A673 (cell line): Measurements from ENCODE around the gene NLRP14. TPM values are rescaled to one million over a fixed set of nuclear protein-coding genes. Genes with fewer than 3 reads are reported as not detected.

ENCODE experiments used
- BruUV-seq: library from RNA; stranded (reverse); fragments of 400-500 nt; replicated peaks from 2 replicates; lab custom pipeline; 2021; lab: Mats Ljungman, UMichigan
- CTCF ChIA-PET: fragments of 300-600 bp; sonication (Branson Sonifier 250); formaldehyde crosslinking; loops from one replicate; lab custom pipeline; 2022; ENCODE audit warnings: antibody characterized with exemption; lab: Charles Lee
- POLR2A ChIA-PET: fragments of 300-600 bp; sonication (Branson Sonifier 250); formaldehyde crosslinking; loops from one replicate; lab custom pipeline; 2022; ENCODE audit warnings: antibody characterized with exemption; ENCODE audit not compliant: low non-redundant PET; lab: Charles Lee
- DNase-seq: peaks from one replicate; pipeline ENCODE4 v3.0.0-alpha.2; 2015; ENCODE audit warnings: low spot score
- H3K27ac ChIP-seq: fragments of 200-600 bp; sonication (generic); 2 replicates; pipeline ENCODE4 v1.5.1; 2016; ENCODE audit warnings: mixed run types, low read depth, mild to moderate bottlenecking, mixed read lengths, antibody characterized with exemption, low read length; ENCODE audit not compliant: poor library complexity, severe bottlenecking
- H3K27me3 ChIP-seq: fragments of 200-600 bp; sonication (generic); replicated peaks from 2 replicates; pipeline ENCODE4 v1.6.1; 2017; ENCODE audit warnings: mixed run types, low read depth, mild to moderate bottlenecking, mixed read lengths, antibody characterized with exemption, low read length; ENCODE audit not compliant: insufficient read depth, poor library complexity
- H3K36me3 ChIP-seq: fragments of 200-600 bp; sonication (generic); 2 replicates; pipeline ENCODE4 v1.6.1; 2016; ENCODE audit warnings: mixed run types, mild to moderate bottlenecking, mixed read lengths, antibody characterized with exemption, low read length; ENCODE audit not compliant: insufficient read depth, poor library complexity, severe bottlenecking
- H3K4me1 ChIP-seq: fragments of 200-600 bp; sonication (generic); 2 replicates; pipeline ENCODE4 v1.6.1; 2017; ENCODE audit warnings: mixed run types, mild to moderate bottlenecking, mixed read lengths, antibody characterized with exemption, low read length; ENCODE audit not compliant: insufficient read depth, poor library complexity, severe bottlenecking
- H3K4me3 ChIP-seq: fragments of 200-600 bp; sonication (generic); 2 replicates; pipeline ENCODE4 v1.5.1; 2016; ENCODE audit warnings: low read depth, mixed run types, mild to moderate bottlenecking, mixed read lengths, low read length; ENCODE audit not compliant: poor library complexity, severe bottlenecking
- H3K9me3 ChIP-seq: fragments of 200-600 bp; sonication (generic); 2 replicates; pipeline ENCODE4 v1.6.1; 2016; ENCODE audit warnings: mixed run types, low read depth, mild to moderate bottlenecking, mixed read lengths, antibody characterized with exemption, low read length; ENCODE audit not compliant: poor library complexity, severe bottlenecking
- CTCF ChIP-seq: fragments of 300-800, 200-600 bp; sonication (generic); conservative IDR thresholded peaks from 2 replicates; pipeline ENCODE4 v1.5.1; 2017; ENCODE audit warnings: low read depth, mild to moderate bottlenecking, antibody characterized with exemption, low read length, moderate library complexity, mixed read lengths
- EZH2 ChIP-seq: fragments of 200-600 bp; sonication (generic); IDR thresholded peaks from 2 replicates; pipeline ENCODE4 v1.6.1; 2017; ENCODE audit warnings: borderline replicate concordance, low read depth, mild to moderate bottlenecking, mixed read lengths, antibody characterized with exemption, low read length; ENCODE audit not compliant: poor library complexity, severe bottlenecking
- intact Hi-C: fragments of 100-400 bp; cut with micrococcal nuclease; formaldehyde crosslinking; loops from one replicate; pipeline ENCODE4 v1.10.0; 2022; ENCODE audit not compliant: unreplicated experiment
- total RNA-seq: library from RNA; stranded (reverse); gene quantifications from 2 replicates; pipeline ENCODE4 v1.2.3, GENCODE V29; 2021

NLRP14 gene
- total RNA-seq, 1 experiment from 2014 or later: not detected

DNA sequence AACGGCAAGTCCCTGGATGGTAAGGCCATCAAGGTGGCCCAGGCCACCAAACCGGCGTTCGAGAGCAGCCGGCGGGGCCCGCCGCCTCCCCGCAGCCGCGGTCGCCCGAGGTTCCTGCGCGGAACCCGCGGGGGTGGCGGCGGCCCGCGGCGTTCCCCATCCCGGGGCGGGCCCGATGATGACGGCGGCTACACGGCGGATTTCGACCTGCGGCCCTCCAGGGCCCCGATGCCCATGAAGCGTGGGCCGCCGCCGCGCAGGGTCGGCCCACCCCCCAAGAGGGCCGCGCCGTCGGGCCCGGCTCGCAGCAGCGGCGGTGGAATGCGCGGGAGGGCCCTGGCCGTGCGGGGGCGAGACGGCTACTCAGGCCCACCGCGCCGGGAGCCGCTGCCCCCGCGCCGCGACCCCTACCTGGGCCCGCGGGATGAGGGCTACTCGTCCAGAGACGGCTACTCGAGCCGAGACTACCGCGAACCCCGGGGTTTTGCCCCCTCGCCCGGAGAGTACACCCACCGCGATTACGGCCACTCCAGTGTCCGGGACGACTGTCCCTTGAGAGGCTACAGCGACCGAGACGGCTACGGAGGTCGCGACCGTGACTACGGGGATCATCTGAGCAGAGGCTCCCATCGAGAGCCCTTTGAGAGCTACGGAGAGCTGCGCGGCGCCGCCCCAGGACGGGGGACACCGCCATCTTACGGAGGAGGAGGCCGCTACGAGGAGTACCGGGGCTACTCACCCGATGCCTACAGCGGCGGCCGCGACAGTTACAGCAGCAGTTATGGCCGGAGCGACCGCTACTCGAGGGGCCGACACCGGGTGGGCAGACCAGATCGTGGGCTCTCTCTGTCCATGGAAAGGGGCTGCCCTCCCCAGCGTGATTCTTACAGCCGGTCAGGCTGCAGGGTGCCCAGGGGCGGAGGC is 69.3 kb downstream of the NLRP14 start:
- no peaks in the 10 kb centered on the region for H3K36me3 ChIP-seq
- no peak overlapping the region for H3K27ac ChIP-seq
- no peak overlapping the region for H3K4me3 ChIP-seq
- H3K9me3 ChIP-seq: no peaks in the 10 kb centered on the region
- H3K27me3 ChIP-seq: peaks cover 4% of the 10 kb centered on the region
- ChIA-PET CTCF (no interaction called here), POLR2A (no interaction called here)
- TF ChIP-seq EZH2: no peak
- TF ChIP-seq CTCF: no peak
- no peaks in the 10 kb centered on the region for H3K4me1 ChIP-seq
- intact Hi-C loops: loop anchor here (10.0 kb wide), 1 partner anchor 1005 kb away; no protein-coding TSS in a partner anchor
- no TSS peak for BruUV-seq
- DNase-seq: no peak

DNA sequence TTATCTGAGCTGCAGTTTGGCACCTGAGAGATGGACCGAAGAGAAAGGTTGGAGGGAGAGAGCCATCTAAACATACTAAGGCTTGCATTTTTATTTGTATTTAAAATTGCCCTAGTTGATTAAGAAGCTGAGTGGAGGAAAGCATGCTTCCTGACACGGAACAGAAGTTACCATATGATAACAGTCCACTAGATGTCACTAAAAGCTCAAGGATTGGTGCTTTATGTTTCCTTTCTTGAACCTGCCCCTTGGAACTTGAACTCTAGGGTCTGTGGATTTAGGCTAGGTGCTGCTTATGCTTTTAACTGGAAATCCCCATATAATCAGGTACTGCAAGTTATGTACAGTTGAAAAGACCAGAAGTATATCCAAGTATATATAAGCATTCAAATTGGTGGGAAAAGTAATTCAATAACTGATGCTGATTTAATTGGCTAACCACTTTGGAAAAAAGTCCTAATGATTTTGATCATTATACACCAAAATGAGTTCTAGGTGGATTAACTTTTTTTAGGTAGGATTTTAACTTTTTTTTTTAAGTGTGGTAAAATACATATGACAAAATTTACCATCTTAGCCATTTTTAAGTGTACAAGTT is 78.1 kb downstream of the NLRP14 start:
- POLR2A ChIA-PET: no interaction called here
- H3K4me1 ChIP-seq: no peaks in the 10 kb centered on the region
- DNase-seq: peak; percentile 49
- H3K27me3 ChIP-seq: peaks cover 12% of the 10 kb centered on the region
- no peaks in the 10 kb centered on the region for H3K36me3 ChIP-seq
- CTCF ChIA-PET: interaction anchor here (0.6 to 1.1 kb wide), 5 partner anchors 46 to 593 kb away, joined by 3 to 4 read pairs (median 3); no protein-coding TSS in a partner anchor
- no peaks in the 10 kb centered on the region for H3K9me3 ChIP-seq
- TF ChIP-seq EZH2 (no peak), CTCF (peak; percentile 62)
- H3K4me3 ChIP-seq: no peak overlapping the region
- intact Hi-C loops: loop anchor here (1.0 to 10.0 kb wide), 4 partner anchors 179 to 996 kb away; no protein-coding TSS in a partner anchor
- no TSS peak for BruUV-seq
- no peak overlapping the region for H3K27ac ChIP-seq

GRCh38 chr11:7115780-7116179 is 95.5 kb downstream of the NLRP14 start:
- no peaks in the 10 kb centered on the region for H3K9me3 ChIP-seq
- TF ChIP-seq EZH2: no peak
- no peak for TF ChIP-seq CTCF
- no peaks in the 10 kb centered on the region for H3K27me3 ChIP-seq
- no peak for DNase-seq
- no peaks in the 10 kb centered on the region for H3K4me1 ChIP-seq
- H3K36me3 ChIP-seq: no peaks in the 10 kb centered on the region
- intact Hi-C loops: no loop called here
- H3K4me3 ChIP-seq: no peak overlapping the region
- H3K27ac ChIP-seq: no peak overlapping the region
- POLR2A ChIA-PET: no interaction called here
- no TSS peak for BruUV-seq
- CTCF ChIA-PET: no interaction called here
